PFSK-1 (cell line): ENCODE measurements around the gene NABP2.

Source experiments
- FOXP2 ChIP-seq: optimal IDR thresholded peaks from 2 replicates; pipeline ENCODE3; 2011; ENCODE audit warnings: borderline replicate concordance, control low read depth, inconsistent platforms; ENCODE audit not compliant: insufficient read depth; ENCODE audit errors: extremely low read length, extremely low read depth
- POLR2AphosphoS5 ChIP-seq: IDR thresholded peaks from 2 replicates; pipeline ENCODE4 v1.6.1; 2012; ENCODE audit warnings: low read depth, mild to moderate bottlenecking, control low read depth, low read length, moderate library complexity
- SIN3A ChIP-seq: IDR thresholded peaks from 2 replicates; pipeline ENCODE4 v1.6.1; 2012; ENCODE audit warnings: mild to moderate bottlenecking, low read length, moderate library complexity, borderline replicate concordance; ENCODE audit not compliant: insufficient read depth
- TAF1 ChIP-seq: IDR thresholded peaks from 2 replicates; pipeline ENCODE4 v1.6.1; 2012; ENCODE audit warnings: low read length, control low read depth, borderline replicate concordance; ENCODE audit not compliant: insufficient read depth
- TF ChIP-seq, protein P1 (sequence below), 2 experiments: IDR thresholded peaks; 2 replicates each; pipeline versions ENCODE4 v1.6.1 to v1.8.0; 2011 to 2012; ENCODE audit warnings: low read depth in 2 of 2, low read length in 2 of 2, control low read depth in 1 of 2, inconsistent platforms in 1 of 2, mild to moderate bottlenecking in 1 of 2, moderate library complexity in 1 of 2; ENCODE audit not compliant: insufficient read depth in 1 of 2

DNA sequence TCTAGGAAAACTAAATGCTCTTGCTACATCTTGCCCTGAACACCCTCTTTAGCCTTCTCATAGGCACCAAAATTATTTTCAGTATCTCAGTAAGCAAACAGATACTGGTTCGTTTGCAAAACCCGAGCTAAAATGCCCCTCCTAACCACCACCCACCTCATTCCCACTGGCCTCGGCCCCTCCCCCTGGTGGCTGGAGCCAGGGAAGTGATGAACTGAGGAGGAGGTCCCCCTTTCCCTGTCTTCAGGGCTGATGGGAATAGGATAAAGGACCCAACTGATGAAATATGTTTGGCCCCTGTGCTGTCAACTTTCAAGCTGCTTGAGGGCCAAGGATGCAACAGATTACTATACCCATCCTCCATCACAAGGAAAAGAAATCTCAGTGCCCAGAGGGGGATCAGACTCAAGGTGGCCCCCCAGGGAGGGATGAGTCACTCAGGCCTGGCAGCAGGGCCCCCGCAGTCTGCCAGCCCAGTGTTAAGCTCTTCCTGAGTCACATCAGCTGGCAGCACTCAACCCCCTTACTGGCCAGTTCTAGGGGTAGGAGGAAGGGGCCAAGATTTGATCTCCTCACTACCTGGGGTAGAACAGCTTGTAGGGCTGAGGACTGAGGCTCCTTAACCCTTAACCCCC lies 32.3 kb downstream of the NABP2 start:
- TF ChIP-seq POLR2AphosphoS5 = no peak
- no peak for TF ChIP-seq FOXP2
- TF ChIP-seq, protein P1, sequence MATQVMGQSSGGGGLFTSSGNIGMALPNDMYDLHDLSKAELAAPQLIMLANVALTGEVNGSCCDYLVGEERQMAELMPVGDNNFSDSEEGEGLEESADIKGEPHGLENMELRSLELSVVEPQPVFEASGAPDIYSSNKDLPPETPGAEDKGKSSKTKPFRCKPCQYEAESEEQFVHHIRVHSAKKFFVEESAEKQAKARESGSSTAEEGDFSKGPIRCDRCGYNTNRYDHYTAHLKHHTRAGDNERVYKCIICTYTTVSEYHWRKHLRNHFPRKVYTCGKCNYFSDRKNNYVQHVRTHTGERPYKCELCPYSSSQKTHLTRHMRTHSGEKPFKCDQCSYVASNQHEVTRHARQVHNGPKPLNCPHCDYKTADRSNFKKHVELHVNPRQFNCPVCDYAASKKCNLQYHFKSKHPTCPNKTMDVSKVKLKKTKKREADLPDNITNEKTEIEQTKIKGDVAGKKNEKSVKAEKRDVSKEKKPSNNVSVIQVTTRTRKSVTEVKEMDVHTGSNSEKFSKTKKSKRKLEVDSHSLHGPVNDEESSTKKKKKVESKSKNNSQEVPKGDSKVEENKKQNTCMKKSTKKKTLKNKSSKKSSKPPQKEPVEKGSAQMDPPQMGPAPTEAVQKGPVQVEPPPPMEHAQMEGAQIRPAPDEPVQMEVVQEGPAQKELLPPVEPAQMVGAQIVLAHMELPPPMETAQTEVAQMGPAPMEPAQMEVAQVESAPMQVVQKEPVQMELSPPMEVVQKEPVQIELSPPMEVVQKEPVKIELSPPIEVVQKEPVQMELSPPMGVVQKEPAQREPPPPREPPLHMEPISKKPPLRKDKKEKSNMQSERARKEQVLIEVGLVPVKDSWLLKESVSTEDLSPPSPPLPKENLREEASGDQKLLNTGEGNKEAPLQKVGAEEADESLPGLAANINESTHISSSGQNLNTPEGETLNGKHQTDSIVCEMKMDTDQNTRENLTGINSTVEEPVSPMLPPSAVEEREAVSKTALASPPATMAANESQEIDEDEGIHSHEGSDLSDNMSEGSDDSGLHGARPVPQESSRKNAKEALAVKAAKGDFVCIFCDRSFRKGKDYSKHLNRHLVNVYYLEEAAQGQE (IDR thresholded peaks at IDR 0.05; ENCODE audit: insufficient read depth in 1 of 2, low read depth in 2 of 2, low read length in 2 of 2) = no peak
- no peak for TF ChIP-seq SIN3A
- TF ChIP-seq TAF1 = no peak
